ENCODE measurements around the gene GLYATL2. TPM values are rescaled to one million over a fixed set of nuclear protein-coding genes. Genes with fewer than 3 reads are reported as not detected.

The GLYATL2 gene
- total and polyA plus RNA-seq, 2 of the 8 experiments (the other 6 are each of a cell fraction or from before 2014, with no cell fraction given): 0.39 to 0.69 TPM

- H4K8ac ChIP-seq (ENCODE audit: extremely low read depth, insufficient read depth, low read length): no peak overlapping the region
- H3K4me2 ChIP-seq (ENCODE audit: insufficient read depth in 1 of 2, low read depth in 2 of 2, low read length in 2 of 2): no peak overlapping the region
- H3K14ac ChIP-seq (ENCODE audit: insufficient read length): no peak overlapping the region
- H3K9ac ChIP-seq (replicated peaks in 1 of 4; ENCODE audit: extremely low read depth in 1 of 4, low read depth in 3 of 4, low read length in 3 of 4): no peak overlapping the region
- TF ChIP-seq TEAD4 (IDR thresholded peaks at IDR 0.05; ENCODE audit: low read depth, low read length): no peak
- no peak for TF ChIP-seq RFX5 (IDR thresholded peaks at IDR 0.05; ENCODE audit: borderline replicate concordance, low read depth, low read length)
- no peak for TF ChIP-seq SRF (IDR thresholded peaks at IDR 0.05; ENCODE audit: low read depth, low read length)
- TF ChIP-seq RBBP5 (IDR thresholded peaks at IDR 0.05; ENCODE audit: borderline replicate concordance, low read depth, low read length): no peak
- TF ChIP-seq CHD1 (IDR thresholded peaks at IDR 0.05; ENCODE audit: low read depth, low read length): no peak
- TF ChIP-seq MAX (IDR thresholded peaks at IDR 0.05): no peak
- no peak for TF ChIP-seq HDAC6 (IDR thresholded peaks at IDR 0.05; ENCODE audit: low read depth, low read length)
- TF ChIP-seq JUND (IDR thresholded peaks at IDR 0.05; ENCODE audit: low read length): no peak
- no peak for TF ChIP-seq TAF1 (IDR thresholded peaks at IDR 0.05; ENCODE audit: low read depth, low read length)
- no peak for TF ChIP-seq NANOG (IDR thresholded peaks at IDR 0.05; ENCODE audit: insufficient read depth, low read depth, low read length, poor library complexity, severe bottlenecking)
- TF ChIP-seq SIRT6 (IDR thresholded peaks at IDR 0.05; ENCODE audit: low read length): no peak
- no peak overlapping the region for H3K23ac ChIP-seq (ENCODE audit: insufficient read length)
- H2AFZ ChIP-seq (ENCODE audit: low read length): no peak overlapping the region
- H4K5ac ChIP-seq (ENCODE audit: insufficient read length, low read depth, low read length): no peak overlapping the region
- no peak overlapping the region for H3K4me3 ChIP-seq (ENCODE audit: extremely low read depth in 1 of 4, insufficient read depth in 2 of 4, low read depth in 3 of 4, low read length in 4 of 4)
- no peak for FAIRE-seq
- H2BK120ac ChIP-seq (replicated peaks; ENCODE audit: low read depth, low read length): no peak overlapping the region
- H3K79me2 ChIP-seq (ENCODE audit: control insufficient read depth in 1 of 2, insufficient read depth in 2 of 2, low read length in 2 of 2): no peaks in the 10 kb centered on the region
- H3K23me2 ChIP-seq (ENCODE audit: low read depth, low read length): no peaks in the 10 kb centered on the region
- no peak for DNase-seq (ENCODE audit: low read depth in 1 of 2, low spot score in 2 of 2)
- H3K9me3 ChIP-seq (ENCODE audit: insufficient read depth in 2 of 2, low read depth in 1 of 2, low read length in 1 of 2): peaks cover 20 to 33% of the 10 kb centered on the region in 2 experiments
- H3K56ac ChIP-seq (replicated peaks; ENCODE audit: insufficient read length, low read depth, low read length): no peak overlapping the region
- H3K18ac ChIP-seq (ENCODE audit: extremely low read depth, low read length): no peak overlapping the region
- H4K20me1 ChIP-seq (replicated peaks in 1 of 2; ENCODE audit: control insufficient read depth in 1 of 2, insufficient read depth in 2 of 2, low read length in 2 of 2): no peaks in the 10 kb centered on the region
- H2BK5ac ChIP-seq (ENCODE audit: low read depth, low read length): no peak overlapping the region
- H3K79me1 ChIP-seq (ENCODE audit: low read depth, low read length): no peaks in the 10 kb centered on the region
- 83% methylated on average over 19 of the region's 31 CpGs; no CpG with 5 or more reads in 1 of the 2 experiments for WGBS, 2 experiments (ENCODE audit: extremely low coverage in 1 of 2, insufficient coverage in 1 of 2, insufficient read length in 1 of 2, insufficient replicate concordance in 2 of 2, low coverage in 1 of 2, low lambda C conversion rate in 2 of 2, missing lambda C conversion rate in 1 of 2)
- H3K4me1 ChIP-seq (replicated peaks in 1 of 4; ENCODE audit: control insufficient read depth in 3 of 4, insufficient read depth in 4 of 4, low read length in 3 of 4): no peaks in the 10 kb centered on the region
- H3K36me3 ChIP-seq (ENCODE audit: control insufficient read depth in 2 of 4, insufficient read depth in 4 of 4, low read length in 3 of 4): no peaks in the 10 kb centered on the region
- H3K27me3 ChIP-seq (replicated peaks in 1 of 4; ENCODE audit: control insufficient read depth in 3 of 4, extremely low read depth in 1 of 4, insufficient read depth in 3 of 4, low read length in 3 of 4): no peaks in the 10 kb centered on the region
- no peak overlapping the region for H2BK15ac ChIP-seq (ENCODE audit: low read length)
- no peak overlapping the region for H2BK20ac ChIP-seq (ENCODE audit: low read length)
- CTCF ChIA-PET (ENCODE audit: partially characterized antibody): no interaction called here
- no peak overlapping the region for H3K27ac ChIP-seq (ENCODE audit: low read depth, low read length)
- H2AK5ac ChIP-seq (ENCODE audit: low read depth, low read length): no peak overlapping the region
- no peak overlapping the region for H4K91ac ChIP-seq (replicated peaks; ENCODE audit: insufficient read length, low read length)
- no peak overlapping the region for H2BK12ac ChIP-seq (ENCODE audit: low read depth, low read length)
- POLR2A ChIA-PET (ENCODE audit: partially characterized antibody): no interaction called here
- H3K4ac ChIP-seq (replicated peaks; ENCODE audit: insufficient read length, low read depth, low read length): no peak overlapping the region
These were observed 13.7 kb downstream of the GLYATL2 start for GRCh38 chr11:58830673-58831301.
